K562 (cell line): ENCODE measurements around the gene ZDHHC5. TPM values are rescaled to one million over a fixed set of nuclear protein-coding genes. Genes with fewer than 3 reads are reported as not detected.

Experiments used
- ARID1B ChIP-seq: fragments of 450-650 bp; IDR thresholded peaks from 2 replicates; pipeline ENCODE4 v1.6.1; 2016; ENCODE audit warnings: antibody characterized with exemption, mild to moderate bottlenecking, inconsistent platforms
- CBFA2T2 ChIP-seq: fragments of 450-650 bp; conservative IDR thresholded peaks from 2 replicates; pipeline ENCODE4 v1.6.1; 2017; ENCODE audit warnings: mild to moderate bottlenecking
- CREB3 ChIP-seq: fragments of 450-650 bp; conservative IDR thresholded peaks from 2 replicates; pipeline ENCODE4 v1.6.1; 2016; ENCODE audit warnings: missing genetic modification characterization, low read depth, mild to moderate bottlenecking, missing compliant biosample characterization, moderate library complexity
- DPF2 ChIP-seq: fragments of 450-650 bp; IDR thresholded peaks from 2 replicates; pipeline ENCODE4 v1.6.1; 2016
- FOS ChIP-seq: IDR thresholded peaks from 3 replicates; pipeline ENCODE4 v1.6.1; 2011; ENCODE audit not compliant: insufficient read length; ENCODE audit errors: extremely low read depth
- FOXO4 ChIP-seq: fragments of 450-650 bp; formaldehyde crosslinking; IDR thresholded peaks from 2 replicates; pipeline ENCODE4 v1.4.0; 2020; ENCODE audit warnings: mild to moderate bottlenecking, moderate library complexity
- KLF16 ChIP-seq: IDR thresholded peaks from 2 replicates; pipeline ENCODE4 v1.6.1; 2016; ENCODE audit warnings: antibody characterized with exemption
- MXD1 ChIP-seq: fragments of 250-450 bp; sonication (Bioruptor Pico); IDR thresholded peaks from 2 replicates; pipeline ENCODE4 v1.8.0; 2021; ENCODE audit warnings: borderline replicate concordance, mild to moderate bottlenecking, moderate library complexity; ENCODE audit not compliant: poor library complexity, severe bottlenecking
- NCOR1 ChIP-seq: fragments of 450-650 bp; IDR thresholded peaks from 2 replicates; pipeline ENCODE4 v1.6.1; 2016; ENCODE audit warnings: mild to moderate bottlenecking, moderate library complexity
- SMARCA4 ChIP-seq: fragments of 450-650 bp; IDR thresholded peaks from 2 replicates; pipeline ENCODE4 v1.6.1; 2016
- TEAD4 ChIP-seq, 2 experiments: sonication (generic) in 1 of 2; formaldehyde crosslinking in 1 of 2; IDR thresholded peaks; 2 replicates each; pipeline versions ENCODE4 v1.6.1 to v1.8.0; 2012 to 2022; ENCODE audit warnings: borderline replicate concordance in 1 of 2, inconsistent platforms in 1 of 2, low read length in 1 of 2, mild to moderate bottlenecking in 1 of 2, missing genetic modification reagents in 1 of 2
- ZNF695 ChIP-seq: fragments of 450-650 bp; formaldehyde crosslinking; IDR thresholded peaks from 2 replicates; pipeline ENCODE4 v1.4.0; 2020; ENCODE audit warnings: mild to moderate bottlenecking, moderate library complexity
- polyA plus RNA-seq, 8 experiments: library from polyadenylated mRNA; depleted of rRNA in 4 of 8; stranded (reverse) in 5 of 8; unstranded in 3 of 8; fragments of >200 nt; fragmentation: Nextera tagmentation in 2 of 8; fragmentation: Illumina TruSeq in 1 of 8; extraction: Ambion mirVana in 2 of 8; extraction: Trizol in 1 of 8; gene quantifications; 2 replicates each; pipeline versions ENCODE4 v1.2.1 to v1.2.3, GENCODE V29; 2011 to 2014; ENCODE audit warnings: inconsistent platforms in 1 of 8, missing spikeins in 1 of 8
- total RNA-seq, 7 experiments: library from RNA; depleted of rRNA in 6 of 7; stranded (reverse); fragments of >200 nt in 6 of 7; fragmentation: Illumina TruSeq in 2 of 7; extraction: Trizol in 2 of 7; gene quantifications; 2 replicates each; pipeline versions ENCODE4 v1.2.1 to v1.2.3, GENCODE V29; 2011 to 2021; ENCODE audit warnings: low replicate concordance in 1 of 7

Gene ZDHHC5
- total and polyA plus RNA-seq, 9 of the 15 experiments (the other 6 are each of a cell fraction or from before 2014, with no cell fraction given) = 3.8 to 64.2 (median 35.9) TPM

- peak; percentile 53 for TF ChIP-seq CBFA2T2
- peak; percentile 42; the same call in 1 of the 2 replicates for TF ChIP-seq NCOR1
- peak; percentile 65 for TF ChIP-seq DPF2
- TF ChIP-seq CREB3 (tag) = no peak
- peak; percentile 55 for TF ChIP-seq TEAD4 (IDR thresholded peaks at IDR 0.05; ENCODE audit: low read length)
- no peak for TF ChIP-seq TEAD4 (CRISPR knock-in tag; IDR thresholded peaks at IDR 0.05; ENCODE audit: borderline replicate concordance)
- no peak for TF ChIP-seq FOS
- no peak for TF ChIP-seq MXD1 (CRISPR knock-in tag)
- TF ChIP-seq FOXO4 = no peak
- peak; percentile 30; the same call in 1 of the 2 replicates for TF ChIP-seq SMARCA4
- 0 out of 2 replicates have a peak, but pooled peaks have one; percentile 31 for TF ChIP-seq KLF16
- no peak for TF ChIP-seq ZNF695 (CRISPR knock-in tag)
- TF ChIP-seq ARID1B = peak; percentile 65
These were observed 13.3 kb downstream of the ZDHHC5 start (continued) for GRCh38 chr11:57681168-57681567.
